HFF-Myc (cell line): ENCODE results near the gene NAP1L1.

Experiments
- DNase-seq: peaks from one replicate; pipeline ENCODE4 v3.0.0-alpha.2; 2011; ENCODE audit warnings: low read depth; ENCODE audit errors: extremely low read depth
- H3K4me3 ChIP-seq: replicated peaks from 2 replicates; pipeline ENCODE4 v1.5.1; 2011; ENCODE audit warnings: low read depth, mild to moderate bottlenecking, control low read depth, low read length
- CTCF ChIP-seq: IDR thresholded peaks from 2 replicates; pipeline ENCODE4 v1.5.1; 2012; ENCODE audit warnings: mild to moderate bottlenecking, low read depth, low read length, control low read depth; ENCODE audit errors: missing control alignments

NAP1L1 gene

GRCh38 chr12:76083904-76084862 lies at the start of gene NAP1L1:
Gene NAP1L1, minus strand, starts transcription at chr12:76084685. Its CDS starts 10,466 bp downstream, at chr12:76074219.
- peak within 1 kb of the TSS; percentile 79 for H3K4me3 ChIP-seq
- no peak for TF ChIP-seq CTCF
- peak; percentile 91 for DNase-seq

- DNase-seq = no peak
- no peak overlapping the region for H3K4me3 ChIP-seq
- TF ChIP-seq CTCF = no peak
Measured at GRCh38 chr12:76127588-76127987, 43.1 kb upstream of the NAP1L1 start.

- TF ChIP-seq CTCF = no peak
- H3K4me3 ChIP-seq = no peak overlapping the region
- DNase-seq = no peak
Measured at GRCh38 chr12:76124456-76124855, 40.0 kb upstream of the NAP1L1 start.

- no peak overlapping the region for H3K4me3 ChIP-seq
- TF ChIP-seq CTCF = no peak
- no peak for DNase-seq
Measured at GRCh38 chr12:76123259-76124212, 39.1 kb upstream of the NAP1L1 start.

GRCh38 chr12:76119887-76120286 lies 35.4 kb upstream of the NAP1L1 start:
- no peak for TF ChIP-seq CTCF
- H3K4me3 ChIP-seq = no peak overlapping the region
- no peak for DNase-seq

GRCh38 chr12:76117751-76118150 lies 33.3 kb upstream of the NAP1L1 start:
- H3K4me3 ChIP-seq = no peak overlapping the region
- TF ChIP-seq CTCF = no peak
- DNase-seq = no peak
